Posterior vena cava (tissue), 2 donors: Measurements from ENCODE around the gene FGD2. TPM values are rescaled to one million over a fixed set of nuclear protein-coding genes. Genes with fewer than 3 reads are reported as not detected.
A peak's percentile ranks its signal among the peaks of the same experiment; 100 is the strongest.
"Not testable (repeated sequence)": the region's sequence is repeated elsewhere in the genome, so short reads cannot be mapped to it uniquely, and the experiment has no call there.

ENCODE experiments used
- DNase-seq: peaks from one replicate; pipeline ENCODE4 v3.0.0-alpha.2; 2020; ENCODE audit warnings: low spot score
- intact Hi-C, 2 donors: fragments of 100-400 bp; cut with DNase I; formaldehyde crosslinking; loops; one replicate each; pipeline versions ENCODE4 v1.14.1 to v1.14.2; 2022 to 2023
- total RNA-seq, 2 donors: library from RNA; stranded (reverse); fragmentation: NEBNext Ultra II Directional; extraction: Animal tissue kit (Norgen Biotek cat#: 25700); gene quantifications; one replicate each; pipeline ENCODE4 v1.2.1, GENCODE V29; 2021
- donor health status: DM: yes; HTN: yes; CAD: no.
- donor health status: DM: yes; HTN: yes; CAD: no.

FGD2 gene
- total RNA-seq, 2 donors from 2014 or later: 23.2 to 35.5 TPM

DNA sequence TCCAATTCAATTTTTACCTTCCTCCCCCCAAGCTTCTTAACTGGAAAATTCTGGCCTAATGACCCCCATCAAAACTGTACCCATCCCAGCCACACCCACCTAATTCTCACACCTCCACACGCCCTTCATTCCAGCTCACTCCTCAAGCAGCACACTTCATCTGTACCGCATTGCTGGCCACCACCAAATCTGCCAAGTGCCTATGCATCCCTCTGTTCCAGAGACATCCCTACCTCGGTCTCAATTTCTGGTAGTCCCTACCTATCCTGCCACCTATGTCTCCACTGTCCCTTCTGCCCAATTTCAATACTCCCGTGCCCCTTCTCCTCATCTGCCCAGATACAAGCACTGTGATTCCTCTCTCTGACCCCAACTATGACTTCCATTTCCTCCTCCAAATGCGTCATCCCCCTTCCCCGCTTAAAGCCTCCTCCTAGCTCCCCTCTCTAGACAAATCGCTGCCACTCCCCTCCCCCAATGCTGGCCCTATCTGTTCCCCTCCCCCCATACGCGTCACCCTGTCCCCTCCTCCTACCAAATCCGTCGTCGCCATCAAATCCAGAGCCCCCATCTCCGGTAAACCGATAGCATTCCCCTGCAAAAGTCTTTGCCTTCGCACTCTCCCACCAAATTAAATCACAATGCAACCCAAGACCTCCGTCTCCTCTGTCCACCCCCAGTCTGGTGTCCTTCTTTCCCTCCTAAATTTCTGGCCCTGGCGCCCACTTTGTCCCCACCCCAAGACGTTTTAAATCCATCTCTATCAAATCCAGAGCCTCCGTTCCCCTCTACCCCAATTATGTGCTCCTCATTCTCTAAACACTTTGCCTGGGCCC lies 20.7 kb upstream of the FGD2 start:
- intact Hi-C loops: no loop called here
- DNase-seq: no peak

GRCh38 chr6:36985417-36985807 lies 20.0 kb upstream of the FGD2 start:
- DNase-seq: no peak

DNA sequence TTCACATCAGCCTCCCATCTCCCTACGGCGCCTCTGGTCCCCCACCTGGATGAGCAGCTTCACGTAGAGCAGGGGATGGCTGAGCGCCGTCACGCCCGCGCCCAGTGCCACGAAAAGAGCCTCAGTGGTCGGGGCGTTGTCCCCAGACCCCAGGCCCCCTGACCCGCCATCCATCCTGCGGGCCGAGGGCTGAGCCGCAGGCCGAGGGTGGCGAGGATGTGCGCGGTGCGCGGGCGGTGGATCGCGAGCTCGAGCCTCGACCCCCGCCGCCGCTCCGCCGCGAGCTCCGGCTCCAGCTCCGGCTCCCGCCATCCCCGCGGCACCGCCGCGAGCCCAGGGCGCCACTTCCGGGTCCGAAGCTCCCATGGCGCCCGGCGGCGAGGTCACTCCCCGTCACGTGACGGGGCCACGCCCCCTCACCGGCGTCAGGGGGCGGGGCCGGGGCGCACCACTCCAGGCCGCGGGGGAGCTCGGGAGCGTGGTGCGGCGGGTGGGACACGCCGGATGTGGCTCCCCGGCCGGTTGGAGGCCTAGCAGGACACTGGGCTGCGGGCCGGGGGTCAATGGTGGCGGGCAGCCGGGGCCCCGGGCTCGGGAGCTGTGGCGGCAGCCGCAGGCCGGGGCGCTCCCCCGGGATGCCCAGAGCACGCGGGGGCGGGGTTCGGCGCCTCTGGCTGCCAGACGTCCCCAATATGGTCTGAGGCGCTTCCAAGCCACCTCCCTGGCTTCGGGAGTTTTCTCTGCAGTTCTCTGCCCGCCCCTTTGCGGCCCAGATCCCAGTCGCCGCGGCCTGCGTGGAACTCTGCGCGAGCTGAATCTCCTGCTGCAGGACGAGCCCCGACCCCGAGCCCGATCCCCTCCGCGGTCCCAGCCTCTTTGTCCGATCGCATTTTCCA lies 19.4 kb upstream of the FGD2 start, which contains the start of gene MTCH1:
MTCH1 (minus strand) TSS at position 389 of the 896 bp plus-strand sequence; CDS start at position 366, 23 bp downstream.
- intact Hi-C loops: no loop called here
- DNase-seq: peak; percentile 97

More at GRCh38 chr6:36985417-36985807, 20.0 kb upstream of the FGD2 start:
- intact Hi-C loops: no loop called here

GRCh38 chr6:36986704-36987047 lies 18.8 kb upstream of the FGD2 start:
- DNase-seq: no peak
- intact Hi-C loops: no loop called here

DNA sequence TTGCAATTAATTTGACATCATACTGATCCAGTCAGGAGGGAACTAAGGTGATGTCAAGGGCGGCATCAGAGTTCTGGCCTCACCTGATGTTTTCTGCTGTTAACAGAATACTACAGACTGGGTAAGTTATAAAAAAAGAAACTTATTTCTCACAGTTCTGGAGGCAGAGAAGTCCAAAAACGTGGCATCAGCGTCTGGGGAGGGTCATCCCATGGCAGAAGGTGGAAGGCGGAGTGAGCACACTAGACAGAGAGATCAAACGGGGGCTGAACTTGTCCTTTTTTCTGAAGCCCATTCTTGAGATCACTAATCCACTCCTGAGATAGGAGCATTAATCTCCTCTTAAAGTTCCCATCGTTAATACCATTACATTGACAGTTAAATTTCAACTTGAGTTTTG lies 16.2 kb upstream of the FGD2 start:
- intact Hi-C loops: no loop called here
- no peak for DNase-seq

GRCh38 chr6:36990401-36990800 lies 15.1 kb upstream of the FGD2 start:
- DNase-seq, intact Hi-C loops: not testable (repeated sequence)

DNA sequence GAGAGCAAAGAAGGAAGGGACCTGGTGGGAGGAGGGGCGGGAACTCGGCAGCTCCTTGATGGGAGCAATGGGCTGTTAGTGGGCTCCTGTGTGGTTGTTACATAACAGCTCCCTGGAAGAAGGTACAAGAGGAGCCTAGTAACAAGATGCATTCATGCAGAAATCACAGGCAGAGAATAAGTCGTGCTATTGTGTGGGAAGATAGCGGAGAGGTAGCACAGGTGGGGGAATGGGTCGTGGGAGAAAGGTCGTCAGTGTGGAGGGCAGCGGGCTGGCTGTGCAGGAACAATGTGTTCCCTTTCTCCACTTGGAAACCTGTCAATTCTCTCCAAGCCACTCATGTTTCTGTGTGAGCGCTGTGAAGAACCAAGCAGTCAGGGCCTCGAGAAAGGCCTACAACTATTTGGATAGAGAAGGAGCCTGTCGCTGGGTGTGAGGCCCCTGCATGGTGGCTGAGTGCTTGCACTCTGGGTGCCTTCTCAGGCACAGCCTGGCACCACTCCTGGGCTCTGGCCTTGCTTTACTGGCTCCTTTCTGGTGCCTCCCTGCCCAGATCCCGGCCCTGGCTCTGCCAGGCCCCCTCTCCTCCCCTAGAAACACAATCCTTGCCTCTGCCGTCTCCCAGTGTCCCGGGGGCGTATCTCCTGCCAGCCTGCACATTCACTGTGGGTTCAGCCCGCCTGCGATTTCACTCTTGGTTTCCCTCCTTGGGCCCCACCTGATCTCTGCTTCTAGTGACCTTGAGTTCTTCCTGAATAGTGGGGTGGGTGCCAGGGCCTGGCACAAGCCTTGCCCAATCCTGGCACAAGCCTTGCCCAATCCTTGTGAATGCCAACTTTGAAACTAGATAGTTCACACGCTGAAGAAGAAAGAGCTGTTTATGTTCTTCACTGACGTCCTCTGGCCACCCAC lies 7.4 kb upstream of the FGD2 start:
- DNase-seq: no peak
- intact Hi-C loops: no loop called here

- intact Hi-C loops: no loop called here
- DNase-seq: no peak
Measured at GRCh38 chr6:36998723-36999038, 6.8 kb upstream of the FGD2 start.

DNA sequence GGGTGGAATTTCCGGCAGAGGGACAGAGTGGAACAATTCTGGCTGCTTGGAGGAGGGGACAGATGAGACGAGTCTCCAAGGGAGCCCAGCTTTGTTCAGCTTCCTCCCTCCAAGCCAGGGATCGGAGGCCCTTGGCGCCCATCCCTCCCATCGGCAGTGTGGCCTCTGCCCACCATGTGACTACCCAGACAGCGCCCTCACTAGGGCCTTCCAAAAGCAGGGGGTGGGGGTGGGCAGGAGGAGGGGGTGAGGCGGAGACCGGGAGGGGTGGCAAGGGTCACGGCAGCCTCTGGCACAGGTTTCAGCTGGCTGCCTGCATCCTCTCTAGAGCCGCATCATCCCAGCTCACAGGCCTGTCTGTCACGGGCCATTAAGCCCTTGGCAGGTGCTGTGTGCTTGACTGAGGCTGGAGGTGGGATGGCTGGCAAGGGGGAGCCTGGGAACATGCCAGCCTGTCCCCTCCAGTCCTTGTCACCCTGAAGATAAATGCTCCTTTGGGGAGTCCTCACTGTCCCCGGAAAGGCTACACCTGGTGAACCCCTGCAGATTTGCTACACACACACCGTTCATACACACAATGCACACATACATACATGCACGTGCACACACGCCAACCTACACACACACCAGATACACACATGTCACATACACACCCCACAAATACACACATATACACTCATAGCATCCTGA lies 6.2 kb upstream of the FGD2 start:
- intact Hi-C loops: no loop called here
- no peak for DNase-seq

DNA sequence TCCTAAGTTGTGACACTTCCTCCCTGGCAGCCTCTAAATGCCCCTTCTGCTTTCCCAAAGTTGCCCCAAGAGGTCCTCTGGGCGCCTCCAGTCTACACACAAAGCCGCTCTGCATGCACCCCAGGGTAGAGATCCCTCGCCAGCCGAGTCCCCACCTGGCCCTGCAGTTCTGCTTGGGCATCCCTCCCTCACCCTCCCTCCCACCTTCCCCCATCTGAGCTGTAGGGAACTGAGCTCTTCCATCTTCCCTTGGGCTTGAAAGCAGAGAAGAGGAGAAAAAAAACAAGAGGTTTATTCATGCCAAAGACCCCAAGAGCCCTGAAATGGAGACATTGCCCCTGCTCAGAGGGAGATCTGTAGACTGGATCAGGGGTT lies 5.7 kb upstream of the FGD2 start:
- no peak for DNase-seq
- intact Hi-C loops: loop anchor here in 1 of 2 donors (2.0 kb wide), 1 partner anchor 591 kb away; no protein-coding TSS in a partner anchor

DNA sequence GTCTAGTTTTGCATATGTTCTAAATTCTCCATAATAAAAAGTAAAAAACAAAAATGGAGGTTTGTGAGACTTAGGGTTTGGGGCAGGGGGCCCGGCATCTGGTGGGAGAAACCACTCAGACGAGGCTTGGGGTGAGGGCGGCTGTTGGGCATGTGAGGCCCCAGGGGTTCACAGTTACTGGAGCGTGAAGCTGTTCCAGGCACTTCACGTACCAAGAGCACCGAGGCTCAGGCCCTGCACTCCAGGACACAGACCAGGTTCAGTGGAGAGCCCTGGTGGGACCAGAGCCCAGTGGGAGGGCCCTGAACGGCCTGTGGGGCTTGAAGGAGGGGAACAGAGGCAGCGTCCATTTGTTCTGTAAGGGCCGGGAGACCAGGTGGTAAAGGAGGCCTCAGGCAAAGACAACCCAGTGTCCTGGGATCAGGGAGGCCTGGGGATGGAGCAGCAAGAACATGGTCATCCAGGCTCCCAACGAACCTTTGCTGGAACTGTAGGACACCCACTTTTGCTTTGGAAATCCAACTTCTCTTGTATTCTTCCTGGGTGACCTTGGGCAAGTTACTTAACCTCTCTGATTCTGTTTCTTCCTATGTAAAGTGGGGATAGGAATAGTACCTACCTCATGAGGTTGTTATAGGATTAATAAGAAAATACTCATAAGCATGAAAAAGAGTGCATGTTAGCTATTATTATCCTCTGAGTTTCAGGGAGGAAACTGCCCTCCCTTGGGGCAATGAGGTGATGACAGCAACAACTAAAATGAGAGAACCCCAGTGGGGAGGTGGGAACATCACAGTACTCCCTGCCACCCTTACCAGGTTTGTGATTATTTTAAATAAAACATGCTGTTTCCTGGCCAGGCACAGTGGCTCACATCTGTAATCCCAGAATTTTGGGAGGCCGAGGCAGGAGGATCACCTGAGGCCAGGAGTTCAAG lies 1.1 kb upstream of the FGD2 start:
- DNase-seq: no peak
- intact Hi-C loops: no loop called here

DNA sequence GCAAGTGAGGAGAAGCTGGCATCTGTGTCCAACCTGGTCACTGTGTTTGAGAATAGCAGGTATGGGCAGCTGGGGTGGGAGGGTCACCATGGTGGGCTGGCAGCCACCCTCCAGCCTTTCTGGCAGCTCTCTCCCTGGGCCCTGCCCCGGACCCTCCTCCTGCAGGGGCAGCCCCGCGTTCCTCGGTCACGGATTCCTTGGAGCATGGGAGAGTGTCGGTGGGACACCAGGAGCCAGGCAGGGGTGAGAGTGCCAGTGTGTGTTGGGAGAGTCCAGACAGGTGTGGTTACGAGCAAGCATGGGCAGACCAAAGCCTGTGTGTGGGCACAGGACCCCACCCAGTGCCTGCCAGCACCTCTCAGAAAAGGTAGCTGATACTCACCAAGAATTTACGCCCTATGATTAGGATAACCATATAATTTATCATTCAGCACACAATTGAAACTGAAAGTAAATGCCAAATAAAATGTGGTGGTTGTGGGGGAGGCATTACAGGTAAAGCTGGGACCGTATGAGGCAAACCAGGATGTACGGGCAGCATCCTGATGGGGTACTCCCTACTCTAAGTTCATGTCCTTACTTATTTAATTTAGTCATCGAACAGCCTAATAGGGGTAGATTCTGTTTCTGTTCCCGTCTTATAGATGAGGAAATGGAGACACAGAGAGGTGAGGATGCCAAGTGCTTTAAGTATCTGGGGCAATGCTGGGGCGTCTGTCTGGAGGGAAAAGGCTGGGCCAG lies 542 bp downstream of the FGD2 start:
- intact Hi-C loops: no loop called here
- no peak for DNase-seq

- no peak for DNase-seq
- intact Hi-C loops: no loop called here
Measured at GRCh38 chr6:37006793-37007339, 1.4 kb downstream of the FGD2 start.

GRCh38 chr6:37007340-37008043 lies 2.0 kb downstream of the FGD2 start:
- intact Hi-C loops: no loop called here
- DNase-seq: no peak

GRCh38 chr6:37008484-37009465 lies 3.3 kb downstream of the FGD2 start:
- DNase-seq: no peak
- intact Hi-C loops: no loop called here
